Ovary (tissue), 3 donors: ENCODE results near the gene KRT77.

Experiments used
- CTCF ChIP-seq, 3 donors: fragments of 450-650 bp in 2 of 3; fragments of 200-600 bp in 1 of 3; IDR thresholded peaks; one replicate each; pipeline versions ENCODE4 v1.5.1 to v1.8.0; 2016 to 2022; ENCODE audit warnings: antibody characterized with exemption in 3 of 3, mild to moderate bottlenecking in 1 of 3
- EP300 ChIP-seq: sonication (generic); formaldehyde crosslinking; IDR thresholded peaks from one replicate; pipeline ENCODE4 v1.6.1; 2017; ENCODE audit warnings: antibody characterized with exemption
- POLR2A ChIP-seq: fragments of 450-650 bp; IDR thresholded peaks from one replicate; pipeline ENCODE4 v1.6.1; 2017; ENCODE audit warnings: antibody characterized with exemption, mild to moderate bottlenecking, moderate library complexity
- donor health status: DM: no; HTN: no; CAD: no.

- TF ChIP-seq EP300 (no peak), CTCF (IDR thresholded peaks at IDR 0.05) (no peak), POLR2A (no peak)
Measured at GRCh38 chr12:52739963-52740362, 36.6 kb upstream of the KRT77 start.
